HepG2 (cell line): ENCODE measurements around the gene SPNS2. TPM values are rescaled to one million over a fixed set of nuclear protein-coding genes. Genes with fewer than 3 reads are reported as not detected.
A peak's percentile ranks its signal among the peaks of the same experiment; 100 is the strongest.

Experiments used
- ATAC-seq: fragments of 200-7000 bp; cut with Tn5 transposase; 3 replicates; pipeline ENCODE4 v1.9.1; 2020; ENCODE audit warnings: mild to moderate bottlenecking, moderate library complexity
- BruUV-seq: library from RNA; stranded (reverse); fragments of 400-500 nt; replicated peaks from 2 replicates; lab custom pipeline; 2021; lab: Mats Ljungman, UMichigan
- CTCF ChIA-PET: fragments of 300-600 bp; formaldehyde crosslinking; extraction: SDS; loops from one replicate; lab custom pipeline; 2021; ENCODE audit warnings: low total read pairs, inconsistent platforms, low intra/inter-chr PET ratio; lab: Yijun Ruan, JAX
- POLR2A ChIA-PET: fragments of 350-600 bp; sonication (Branson Sonifier 250); formaldehyde crosslinking; loops from one replicate; lab custom pipeline; 2020; ENCODE audit warnings: antibody characterized with exemption, inconsistent platforms; lab: Yijun Ruan, JAX
- DNase-seq: peaks from one replicate; pipeline ENCODE4 v3.0.0-alpha.2; 2015; ENCODE audit warnings: low spot score
- FAIRE-seq: peaks from 3 replicates; lab custom pipeline; 2011; peaks lifted over from hg19 to GRCh38; lab: Jason Lieb, UNC
- H2AFZ ChIP-seq: one replicate; pipeline ENCODE4 v1.6.1; 2011; ENCODE audit warnings: low read length, inconsistent platforms
- H3K27ac ChIP-seq: fragments of 300-600 bp; 3 replicates; pipeline ENCODE4 v1.8.0; 2011; ENCODE audit warnings: mixed run types, mild to moderate bottlenecking, mixed read lengths, low read length, inconsistent platforms; ENCODE audit not compliant: insufficient read depth; ENCODE audit errors: extremely low read length
- H3K27me3 ChIP-seq, 2 experiments: fragments of 200-600 bp in 1 of 2; 2 replicates in 1 of 2; 3 replicates in 1 of 2; pipeline versions ENCODE4 v1.6.0 to v1.8.0; 2011; ENCODE audit warnings: low read length in 2 of 2, mild to moderate bottlenecking in 2 of 2, moderate library complexity in 2 of 2, inconsistent platforms in 1 of 2; ENCODE audit not compliant: insufficient read depth in 2 of 2, control insufficient read depth in 1 of 2
- H3K36me3 ChIP-seq, 2 experiments: fragments of 200-600 bp in 1 of 2; replicated peaks in 1 of 2; 2 replicates in 1 of 2; 3 replicates in 1 of 2; pipeline versions ENCODE4 v1.5.1 to v1.8.0; 2011; ENCODE audit warnings: low read length in 2 of 2, inconsistent platforms in 1 of 2; ENCODE audit not compliant: insufficient read depth in 2 of 2, control insufficient read depth in 1 of 2
- H3K4me1 ChIP-seq: 2 replicates; pipeline ENCODE4 v1.5.1; 2012; ENCODE audit warnings: low read length, inconsistent platforms; ENCODE audit not compliant: insufficient read depth
- H3K4me2 ChIP-seq: 2 replicates; pipeline ENCODE4 v1.6.0; 2011; ENCODE audit warnings: low read depth, low read length, inconsistent platforms
- H3K4me3 ChIP-seq, 3 experiments: fragments of 200-600 bp in 1 of 3; sonication (generic), shearing (Covaris generic) in 1 of 3; replicated peaks in 1 of 3; 2 replicates each; pipeline ENCODE4 v1.5.1; 2011 to 2016; ENCODE audit warnings: low read length in 3 of 3, inconsistent platforms in 2 of 3, low read depth in 2 of 3, mild to moderate bottlenecking in 2 of 3, control low read depth in 1 of 3, mixed read lengths in 1 of 3; ENCODE audit not compliant: insufficient read depth in 1 of 3
- H3K79me2 ChIP-seq: one replicate; pipeline ENCODE4 v1.6.1; 2011; ENCODE audit warnings: low read length, inconsistent platforms; ENCODE audit not compliant: insufficient read depth
- H3K9ac ChIP-seq: 2 replicates; pipeline ENCODE4 v1.6.0; 2011; ENCODE audit warnings: mild to moderate bottlenecking, low read depth, low read length, inconsistent platforms; ENCODE audit not compliant: insufficient read depth
- H3K9me3 ChIP-seq: 2 replicates; pipeline ENCODE4 v1.5.1; 2012; ENCODE audit warnings: mild to moderate bottlenecking, low read length
- H4K20me1 ChIP-seq: 2 replicates; pipeline ENCODE4 v1.6.0; 2011; ENCODE audit warnings: inconsistent platforms, mild to moderate bottlenecking, low read length, moderate library complexity; ENCODE audit not compliant: insufficient read depth
- BHLHE40 ChIP-seq: IDR thresholded peaks from 2 replicates; pipeline ENCODE4 v1.6.1; 2011; ENCODE audit warnings: low read length, improper control_type of control experiment
- BRD4 ChIP-seq: sonication (generic); formaldehyde crosslinking; IDR thresholded peaks from 2 replicates; pipeline ENCODE4 v1.4.0; 2020; ENCODE audit warnings: missing genetic modification reagents
- HNRNPL ChIP-seq: fragments of 200-400 bp; formaldehyde crosslinking; IDR thresholded peaks from 2 replicates; pipeline ENCODE4 v1.6.1; 2017; ENCODE audit warnings: mild to moderate bottlenecking, low read depth, low read length
- ISL2 ChIP-seq: sonication (generic); formaldehyde crosslinking; IDR thresholded peaks from 2 replicates; pipeline ENCODE4 v1.5.0; 2020; ENCODE audit warnings: missing genetic modification reagents
- MED1 ChIP-seq: sonication (generic); formaldehyde crosslinking; IDR thresholded peaks from 2 replicates; pipeline ENCODE4 v1.4.0; 2020; ENCODE audit warnings: missing genetic modification reagents
- NRL ChIP-seq: sonication (generic); formaldehyde crosslinking; IDR thresholded peaks from 2 replicates; pipeline ENCODE4 v1.5.0; 2020; ENCODE audit warnings: missing genetic modification reagents, mild to moderate bottlenecking, moderate library complexity, borderline replicate concordance
- SRSF1 ChIP-seq: fragments of 200-400 bp; formaldehyde crosslinking; optimal IDR thresholded peaks from 2 replicates; pipeline ENCODE3; 2017; ENCODE audit warnings: mild to moderate bottlenecking, low read depth, low read length, moderate library complexity
- WGBS: methylation state at CpG from one replicate; pipeline ENCODE4 v1.1.6; 2017; ENCODE audit warnings: low lambda C conversion rate; 5-methylcytosine and 5-hydroxymethylcytosine counted together
- in situ Hi-C: cut with HindIII; loops from 2 replicates; pipeline ENCODE4 v1.10.0; 2017; ENCODE audit warnings: low pct_unique_long_range_greater_than_20kb; ENCODE audit not compliant: extremely low pct_ligation_motif_present
- intact Hi-C: fragments of 100-400 bp; cut with micrococcal nuclease; formaldehyde crosslinking; loops from one replicate; pipeline ENCODE4 v1.10.0; 2022; ENCODE audit not compliant: unreplicated experiment
- polyA plus RNA-seq, 8 experiments: library from polyadenylated mRNA; depleted of rRNA in 3 of 8; stranded (reverse) in 7 of 8; unstranded in 1 of 8; fragments of >200 nt; fragmentation: Illumina TruSeq in 4 of 8; extraction: Trizol in 4 of 8; gene quantifications; 2 replicates each; pipeline versions ENCODE4 v1.2.1 to v1.2.3, GENCODE V29; 2011 to 2016; ENCODE audit warnings: low read depth in 4 of 8, missing spikeins in 1 of 8, mixed read lengths in 1 of 8; ENCODE audit not compliant: insufficient read depth in 1 of 8
- total RNA-seq, 5 experiments: library from RNA; depleted of rRNA; stranded (reverse); fragments of >200 nt; fragmentation: Illumina TruSeq; extraction: Trizol; gene quantifications; 2 replicates each; pipeline ENCODE4 v1.2.3, GENCODE V29; 2016; ENCODE audit warnings: low read depth in 1 of 5
- TF ChIP-seq, protein P1 (sequence below): sonication (generic); formaldehyde crosslinking; IDR thresholded peaks from 2 replicates; pipeline ENCODE4 v1.5.0; 2020; ENCODE audit warnings: mild to moderate bottlenecking, missing genetic modification reagents
- TF ChIP-seq, protein P2 (sequence below): sonication (generic); formaldehyde crosslinking; IDR thresholded peaks from 2 replicates; pipeline ENCODE4 v1.5.1; 2020; ENCODE audit warnings: mild to moderate bottlenecking, missing genetic modification reagents, moderate library complexity
- TF ChIP-seq, protein P3 (sequence below): sonication (generic); formaldehyde crosslinking; IDR thresholded peaks from 2 replicates; pipeline ENCODE4 v1.5.0; 2020; ENCODE audit warnings: missing genetic modification reagents
- TF ChIP-seq, protein P4 (sequence below): IDR thresholded peaks from 2 replicates; pipeline ENCODE4 v1.6.1; 2012; ENCODE audit warnings: inconsistent platforms
- TF ChIP-seq, protein P5 (sequence below): sonication (generic); formaldehyde crosslinking; IDR thresholded peaks from 2 replicates; pipeline ENCODE4 v1.4.0; 2020; ENCODE audit warnings: missing genetic modification reagents

SPNS2 gene
- total and polyA plus RNA-seq, 2 of the 13 experiments (the other 11 are each of a cell fraction or from before 2014, with no cell fraction given) = 0.01 TPM; not detected in 1

DNA sequence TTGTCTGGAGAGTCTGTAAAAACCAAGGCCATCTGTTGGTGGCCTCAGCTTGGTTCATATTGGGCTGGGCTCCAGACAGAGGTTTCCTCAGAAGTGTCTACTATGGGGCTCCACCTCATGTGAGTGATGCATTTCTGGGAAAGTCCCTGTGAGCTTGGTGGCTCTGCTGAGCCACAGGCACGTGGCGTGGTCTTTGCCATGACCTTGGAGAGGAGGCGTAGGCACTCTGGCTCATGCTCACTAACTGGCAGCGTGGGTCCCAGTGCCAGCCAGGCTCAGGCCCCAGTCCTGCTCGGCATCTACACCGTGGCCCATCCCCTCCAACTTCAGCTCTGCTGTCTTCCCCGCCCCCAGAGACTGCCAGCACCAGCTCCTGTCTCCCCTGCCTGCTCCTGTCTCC, 75.0 kb downstream of the SPNS2 start:
- DNase-seq = no peak
- WGBS = 21% methylated on average over 3 of the region's 7 CpGs
- POLR2A ChIA-PET = interaction anchor here (1.5 kb wide), 1 partner anchor 18 kb away, joined by 5 read pairs; the partner anchor contains the start of gene MYBBP1A
- H3K4me3 ChIP-seq = peak overlapping the region in 1 of 3 experiments; percentile 34; a peak in 1 of 6 replicates
- no peak for FAIRE-seq
- H3K27ac ChIP-seq = no peak overlapping the region
- in situ Hi-C loops = no loop called here
- TF ChIP-seq BRD4 (CRISPR knock-in tag) (no peak), MED1 (CRISPR knock-in tag) (no peak), HNRNPL (0 out of 2 replicates have a peak, but pooled peaks have one; percentile 41), SRSF1 (no peak), ISL2 (CRISPR knock-in tag) (no peak), NRL (CRISPR knock-in tag) (0 out of 2 replicates have a peak, but pooled peaks have one; percentile 33), BHLHE40 (peak; percentile 45; the same call in 1 of the 2 replicates)
- TF ChIP-seq, protein P1, sequence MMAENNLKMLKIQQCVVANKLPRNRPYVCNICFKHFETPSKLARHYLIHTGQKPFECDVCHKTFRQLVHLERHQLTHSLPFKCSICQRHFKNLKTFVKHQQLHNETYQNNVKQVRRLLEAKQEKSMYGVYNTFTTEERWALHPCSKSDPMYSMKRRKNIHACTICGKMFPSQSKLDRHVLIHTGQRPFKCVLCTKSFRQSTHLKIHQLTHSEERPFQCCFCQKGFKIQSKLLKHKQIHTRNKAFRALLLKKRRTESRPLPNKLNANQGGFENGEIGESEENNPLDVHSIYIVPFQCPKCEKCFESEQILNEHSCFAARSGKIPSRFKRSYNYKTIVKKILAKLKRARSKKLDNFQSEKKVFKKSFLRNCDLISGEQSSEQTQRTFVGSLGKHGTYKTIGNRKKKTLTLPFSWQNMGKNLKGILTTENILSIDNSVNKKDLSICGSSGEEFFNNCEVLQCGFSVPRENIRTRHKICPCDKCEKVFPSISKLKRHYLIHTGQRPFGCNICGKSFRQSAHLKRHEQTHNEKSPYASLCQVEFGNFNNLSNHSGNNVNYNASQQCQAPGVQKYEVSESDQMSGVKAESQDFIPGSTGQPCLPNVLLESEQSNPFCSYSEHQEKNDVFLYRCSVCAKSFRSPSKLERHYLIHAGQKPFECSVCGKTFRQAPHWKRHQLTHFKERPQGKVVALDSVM (CRISPR knock-in tag) = 0 out of 2 replicates have a peak, but pooled peaks have one; percentile 1
- TF ChIP-seq, protein P2, sequence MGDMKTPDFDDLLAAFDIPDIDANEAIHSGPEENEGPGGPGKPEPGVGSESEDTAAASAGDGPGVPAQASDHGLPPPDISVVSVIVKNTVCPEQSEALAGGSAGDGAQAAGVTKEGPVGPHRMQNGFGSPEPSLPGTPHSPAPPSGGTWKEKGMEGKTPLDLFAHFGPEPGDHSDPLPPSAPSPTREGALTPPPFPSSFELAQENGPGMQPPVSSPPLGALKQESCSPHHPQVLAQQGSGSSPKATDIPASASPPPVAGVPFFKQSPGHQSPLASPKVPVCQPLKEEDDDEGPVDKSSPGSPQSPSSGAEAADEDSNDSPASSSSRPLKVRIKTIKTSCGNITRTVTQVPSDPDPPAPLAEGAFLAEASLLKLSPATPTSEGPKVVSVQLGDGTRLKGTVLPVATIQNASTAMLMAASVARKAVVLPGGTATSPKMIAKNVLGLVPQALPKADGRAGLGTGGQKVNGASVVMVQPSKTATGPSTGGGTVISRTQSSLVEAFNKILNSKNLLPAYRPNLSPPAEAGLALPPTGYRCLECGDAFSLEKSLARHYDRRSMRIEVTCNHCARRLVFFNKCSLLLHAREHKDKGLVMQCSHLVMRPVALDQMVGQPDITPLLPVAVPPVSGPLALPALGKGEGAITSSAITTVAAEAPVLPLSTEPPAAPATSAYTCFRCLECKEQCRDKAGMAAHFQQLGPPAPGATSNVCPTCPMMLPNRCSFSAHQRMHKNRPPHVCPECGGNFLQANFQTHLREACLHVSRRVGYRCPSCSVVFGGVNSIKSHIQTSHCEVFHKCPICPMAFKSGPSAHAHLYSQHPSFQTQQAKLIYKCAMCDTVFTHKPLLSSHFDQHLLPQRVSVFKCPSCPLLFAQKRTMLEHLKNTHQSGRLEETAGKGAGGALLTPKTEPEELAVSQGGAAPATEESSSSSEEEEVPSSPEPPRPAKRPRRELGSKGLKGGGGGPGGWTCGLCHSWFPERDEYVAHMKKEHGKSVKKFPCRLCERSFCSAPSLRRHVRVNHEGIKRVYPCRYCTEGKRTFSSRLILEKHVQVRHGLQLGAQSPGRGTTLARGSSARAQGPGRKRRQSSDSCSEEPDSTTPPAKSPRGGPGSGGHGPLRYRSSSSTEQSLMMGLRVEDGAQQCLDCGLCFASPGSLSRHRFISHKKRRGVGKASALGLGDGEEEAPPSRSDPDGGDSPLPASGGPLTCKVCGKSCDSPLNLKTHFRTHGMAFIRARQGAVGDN (CRISPR knock-in tag) = peak; percentile 45; the same call in 1 of the 2 replicates
- TF ChIP-seq, protein P3, sequence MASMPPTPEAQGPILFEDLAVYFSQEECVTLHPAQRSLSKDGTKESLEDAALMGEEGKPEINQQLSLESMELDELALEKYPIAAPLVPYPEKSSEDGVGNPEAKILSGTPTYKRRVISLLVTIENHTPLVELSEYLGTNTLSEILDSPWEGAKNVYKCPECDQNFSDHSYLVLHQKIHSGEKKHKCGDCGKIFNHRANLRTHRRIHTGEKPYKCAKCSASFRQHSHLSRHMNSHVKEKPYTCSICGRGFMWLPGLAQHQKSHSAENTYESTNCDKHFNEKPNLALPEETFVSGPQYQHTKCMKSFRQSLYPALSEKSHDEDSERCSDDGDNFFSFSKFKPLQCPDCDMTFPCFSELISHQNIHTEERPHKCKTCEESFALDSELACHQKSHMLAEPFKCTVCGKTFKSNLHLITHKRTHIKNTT (CRISPR knock-in tag) = no peak
- TF ChIP-seq, protein P4, sequence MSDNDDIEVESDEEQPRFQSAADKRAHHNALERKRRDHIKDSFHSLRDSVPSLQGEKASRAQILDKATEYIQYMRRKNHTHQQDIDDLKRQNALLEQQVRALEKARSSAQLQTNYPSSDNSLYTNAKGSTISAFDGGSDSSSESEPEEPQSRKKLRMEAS = 0 out of 2 replicates have a peak, but pooled peaks have one; percentile 33
- TF ChIP-seq, protein P5, sequence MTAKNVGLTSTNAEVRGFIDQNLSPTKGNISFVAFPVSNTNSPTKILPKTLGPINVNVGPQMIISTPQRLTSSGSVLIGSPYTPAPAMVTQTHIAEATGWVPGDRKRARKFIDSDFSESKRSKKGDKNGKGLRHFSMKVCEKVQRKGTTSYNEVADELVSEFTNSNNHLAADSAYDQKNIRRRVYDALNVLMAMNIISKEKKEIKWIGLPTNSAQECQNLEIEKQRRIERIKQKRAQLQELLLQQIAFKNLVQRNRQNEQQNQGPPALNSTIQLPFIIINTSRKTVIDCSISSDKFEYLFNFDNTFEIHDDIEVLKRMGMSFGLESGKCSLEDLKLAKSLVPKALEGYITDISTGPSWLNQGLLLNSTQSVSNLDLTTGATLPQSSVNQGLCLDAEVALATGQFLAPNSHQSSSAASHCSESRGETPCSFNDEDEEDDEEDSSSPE (CRISPR knock-in tag) = no peak
- H2AFZ ChIP-seq = no peak overlapping the region
- no peaks in the 10 kb centered on the region for H3K27me3 ChIP-seq
- no peaks in the 10 kb centered on the region for H3K36me3 ChIP-seq
- H3K4me2 ChIP-seq = peak overlapping the region; percentile 50; the same call in 1 of the 2 replicates
- H3K9me3 ChIP-seq = no peaks in the 10 kb centered on the region
- no TSS peak for BruUV-seq
- no peak for ATAC-seq
- intact Hi-C loops = no loop called here
- H3K9ac ChIP-seq = no peak overlapping the region
- no peaks in the 10 kb centered on the region for H3K79me2 ChIP-seq
- no peaks in the 10 kb centered on the region for H4K20me1 ChIP-seq
- CTCF ChIA-PET = no interaction called here
- peaks cover 62% of the 10 kb centered on the region for H3K4me1 ChIP-seq
